Sigmoid colon (tissue), 4 donors: ENCODE results near the gene TMEM37.

Experiments
- CTCF ChIP-seq, 4 experiments: fragments of 450-650 bp in 3 of 4; fragments of 200-600 bp in 1 of 4; IDR thresholded peaks; one replicate each; pipeline ENCODE4 v1.5.1; 2016 to 2019; ENCODE audit warnings: antibody characterized with exemption in 4 of 4, mild to moderate bottlenecking in 3 of 4, moderate library complexity in 2 of 4
- EP300 ChIP-seq, 4 donors: sonication (generic); formaldehyde crosslinking; IDR thresholded peaks; one replicate each; pipeline ENCODE4 v1.6.1; 2017; ENCODE audit warnings: antibody characterized with exemption in 4 of 4
- POLR2A ChIP-seq, 2 donors: fragments of 450-650 bp; IDR thresholded peaks; one replicate each; pipeline ENCODE4 v1.6.1; 2016; ENCODE audit warnings: antibody characterized with exemption in 2 of 2, mild to moderate bottlenecking in 2 of 2, moderate library complexity in 2 of 2
- POLR2AphosphoS5 ChIP-seq, 4 donors: sonication (generic); formaldehyde crosslinking; IDR thresholded peaks; one replicate each; pipeline ENCODE4 v1.6.1; 2017; ENCODE audit warnings: antibody characterized with exemption in 4 of 4

- TF ChIP-seq CTCF (IDR thresholded peaks at IDR 0.05) (no peak), POLR2A (IDR thresholded peaks at IDR 0.05) (no peak), EP300 (IDR thresholded peaks at IDR 0.05) (no peak), POLR2AphosphoS5 (IDR thresholded peaks at IDR 0.05) (no peak)
Observed at GRCh38 chr2:119408221-119408619, 23.4 kb upstream of the TMEM37 start.
